Subcutaneous adipose tissue (tissue), 4 donors: ENCODE measurements around the gene DRAM1. TPM values are rescaled to one million over a fixed set of nuclear protein-coding genes. Genes with fewer than 3 reads are reported as not detected.

ENCODE experiments used
- total RNA-seq, 4 donors: library from RNA; depleted of rRNA; stranded (reverse); fragments of >200 nt; gene quantifications; one replicate each; pipeline ENCODE4 v1.1.0, GENCODE V29; 2016
- TF ChIP-seq, protein P1 (sequence below): fragments of 450-650 bp; IDR thresholded peaks from one replicate; pipeline ENCODE4 v1.5.1; 2016; ENCODE audit warnings: low read depth, mild to moderate bottlenecking, control low read depth, antibody characterized with exemption, moderate library complexity

The DRAM1 gene
- total RNA-seq, 4 donors from 2014 or later: 14.3 to 52.8 (median 34.4) TPM

DNA sequence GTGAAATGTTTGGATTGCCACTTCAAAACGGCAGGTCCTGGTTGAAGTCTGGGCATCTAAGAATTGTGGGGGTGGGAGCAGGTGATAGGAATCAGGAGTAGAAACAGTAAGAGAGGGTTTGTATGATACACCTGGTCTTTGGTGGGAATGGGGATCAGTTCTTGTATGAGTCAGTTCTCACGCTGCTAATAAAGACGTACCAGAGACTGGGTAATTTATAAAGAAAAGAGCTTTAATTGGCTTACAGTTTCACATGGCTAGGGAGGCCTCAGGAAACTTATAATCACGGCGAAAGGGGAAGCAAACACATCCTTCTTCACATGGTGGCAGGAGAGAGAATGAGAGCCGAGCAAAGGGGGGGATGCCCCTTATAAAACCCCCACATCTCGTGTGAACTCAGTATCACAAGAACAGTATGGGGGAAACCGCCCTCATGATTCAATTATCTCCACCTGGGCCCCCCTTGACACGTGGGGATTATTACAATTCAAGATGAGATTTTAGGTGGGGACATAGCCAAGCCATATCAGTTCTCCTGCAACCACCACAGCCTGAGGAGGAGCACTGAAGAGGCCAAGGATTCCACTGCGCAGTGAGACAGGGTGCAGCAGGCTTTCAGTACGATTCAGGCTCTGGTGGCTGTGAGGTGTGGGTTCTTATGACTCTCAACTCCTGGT lies 52.1 kb downstream of the DRAM1 start:
- TF ChIP-seq, protein P1, sequence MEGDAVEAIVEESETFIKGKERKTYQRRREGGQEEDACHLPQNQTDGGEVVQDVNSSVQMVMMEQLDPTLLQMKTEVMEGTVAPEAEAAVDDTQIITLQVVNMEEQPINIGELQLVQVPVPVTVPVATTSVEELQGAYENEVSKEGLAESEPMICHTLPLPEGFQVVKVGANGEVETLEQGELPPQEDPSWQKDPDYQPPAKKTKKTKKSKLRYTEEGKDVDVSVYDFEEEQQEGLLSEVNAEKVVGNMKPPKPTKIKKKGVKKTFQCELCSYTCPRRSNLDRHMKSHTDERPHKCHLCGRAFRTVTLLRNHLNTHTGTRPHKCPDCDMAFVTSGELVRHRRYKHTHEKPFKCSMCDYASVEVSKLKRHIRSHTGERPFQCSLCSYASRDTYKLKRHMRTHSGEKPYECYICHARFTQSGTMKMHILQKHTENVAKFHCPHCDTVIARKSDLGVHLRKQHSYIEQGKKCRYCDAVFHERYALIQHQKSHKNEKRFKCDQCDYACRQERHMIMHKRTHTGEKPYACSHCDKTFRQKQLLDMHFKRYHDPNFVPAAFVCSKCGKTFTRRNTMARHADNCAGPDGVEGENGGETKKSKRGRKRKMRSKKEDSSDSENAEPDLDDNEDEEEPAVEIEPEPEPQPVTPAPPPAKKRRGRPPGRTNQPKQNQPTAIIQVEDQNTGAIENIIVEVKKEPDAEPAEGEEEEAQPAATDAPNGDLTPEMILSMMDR: no peak

DNA sequence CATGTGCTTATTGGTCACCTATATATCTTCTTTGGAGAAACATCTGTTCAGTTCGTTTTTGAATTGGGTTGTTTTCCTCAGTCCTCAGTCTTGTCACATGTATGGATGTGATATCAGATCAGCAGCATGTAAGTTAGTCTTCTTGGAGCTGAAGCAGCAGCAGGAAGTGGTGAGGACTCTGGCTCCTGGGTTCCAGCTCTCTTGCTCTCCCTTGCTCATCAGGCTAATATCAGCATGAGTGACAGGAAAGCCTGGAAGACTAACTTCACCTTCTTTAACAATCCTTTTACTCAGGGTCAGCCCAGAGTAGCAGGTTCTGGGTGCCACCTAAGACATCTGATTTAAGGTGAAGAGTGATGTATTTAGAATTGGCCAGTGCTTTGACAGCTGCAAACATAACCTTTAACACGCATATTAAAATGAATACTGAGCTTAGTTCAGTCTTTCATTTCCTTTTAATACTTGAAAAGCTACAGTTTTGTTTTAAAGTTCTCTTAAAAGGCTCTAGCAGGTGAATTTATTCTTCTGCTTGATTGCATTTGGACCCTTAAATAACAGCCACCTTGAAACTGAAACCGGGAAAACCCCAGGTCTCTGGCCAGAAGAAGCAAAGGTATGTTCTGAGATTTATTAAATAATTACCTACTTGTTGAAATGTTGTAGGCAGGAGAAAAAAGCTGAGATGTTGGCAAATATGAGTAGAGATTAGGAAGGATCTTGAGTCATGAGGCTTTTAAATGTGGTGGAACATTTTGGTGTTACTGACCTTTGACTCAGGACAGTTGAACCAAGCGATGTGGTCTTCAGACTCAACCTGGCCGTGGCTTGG lies 54.3 kb downstream of the DRAM1 start:
- TF ChIP-seq, protein P1: no peak

DNA sequence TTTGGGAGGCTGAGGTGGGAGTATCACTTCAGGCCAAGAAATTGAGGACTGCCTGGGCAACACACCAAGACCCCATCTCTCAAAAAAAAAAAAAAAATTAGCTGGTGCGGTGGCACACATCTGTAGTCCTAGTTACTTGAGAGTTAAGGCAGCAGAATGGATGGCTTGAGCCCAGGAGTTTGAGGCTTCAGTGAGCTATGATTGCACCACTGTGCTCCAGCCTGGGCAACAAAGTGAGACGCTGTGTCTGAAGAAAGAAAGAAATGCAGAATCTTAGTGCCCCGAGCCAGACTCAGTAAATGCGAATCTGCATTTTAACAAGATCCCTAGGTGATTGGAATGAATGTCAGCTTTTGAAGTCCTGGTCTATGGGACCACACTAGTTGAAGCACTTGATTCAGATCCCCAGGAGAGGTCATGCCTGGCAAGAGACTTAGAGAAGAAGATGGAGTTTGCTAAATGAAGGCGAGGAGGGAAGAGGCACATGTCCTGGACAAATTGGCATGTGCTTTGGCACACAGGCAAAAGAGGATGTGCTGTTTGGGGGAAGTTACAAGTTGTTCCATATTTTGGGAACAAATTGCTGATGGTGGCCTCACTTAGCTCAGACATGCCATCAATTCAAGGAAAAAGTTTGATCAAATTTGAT lies 56.6 kb downstream of the DRAM1 start:
- TF ChIP-seq, protein P1: no peak

DNA sequence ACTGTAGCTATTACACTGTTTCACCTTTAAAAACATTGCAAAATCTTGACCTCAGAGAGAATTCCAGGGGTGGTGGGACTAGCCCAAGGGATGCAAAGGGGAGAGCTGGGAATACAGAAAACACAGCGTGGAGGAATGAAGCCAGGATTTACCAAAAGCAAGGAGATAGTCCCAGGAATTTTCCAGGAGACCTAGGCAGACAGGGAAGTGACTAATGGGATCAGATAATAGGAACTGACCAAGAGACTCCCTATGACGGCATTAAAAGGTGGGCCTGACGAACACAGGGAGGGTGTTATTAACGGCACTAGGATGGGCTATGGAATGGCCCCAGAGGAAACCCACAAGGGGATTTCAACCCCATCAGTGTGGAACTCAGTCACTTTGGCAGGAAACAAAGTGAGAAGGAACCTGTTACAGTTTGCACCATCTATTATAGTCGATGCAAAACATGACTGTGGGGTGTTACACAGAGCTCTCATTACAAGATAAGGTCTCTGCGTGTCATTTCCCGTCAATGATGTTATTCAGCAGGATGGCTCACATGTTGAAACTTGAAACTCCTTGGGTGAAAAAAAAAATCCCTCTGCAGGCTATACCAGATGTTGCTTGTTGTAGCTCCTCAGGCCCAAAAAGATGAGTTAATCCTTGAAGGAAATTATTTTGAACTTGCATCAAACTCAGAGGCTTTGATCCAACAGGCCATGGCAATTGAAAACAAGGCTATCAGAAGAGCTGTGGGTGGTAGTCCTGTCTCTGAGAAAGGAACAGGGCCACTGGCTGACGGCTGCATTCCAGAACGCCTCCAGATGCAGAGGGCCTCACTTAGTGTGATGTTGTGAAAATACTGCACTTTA lies 58.7 kb downstream of the DRAM1 start:
- TF ChIP-seq, protein P1: no peak

DNA sequence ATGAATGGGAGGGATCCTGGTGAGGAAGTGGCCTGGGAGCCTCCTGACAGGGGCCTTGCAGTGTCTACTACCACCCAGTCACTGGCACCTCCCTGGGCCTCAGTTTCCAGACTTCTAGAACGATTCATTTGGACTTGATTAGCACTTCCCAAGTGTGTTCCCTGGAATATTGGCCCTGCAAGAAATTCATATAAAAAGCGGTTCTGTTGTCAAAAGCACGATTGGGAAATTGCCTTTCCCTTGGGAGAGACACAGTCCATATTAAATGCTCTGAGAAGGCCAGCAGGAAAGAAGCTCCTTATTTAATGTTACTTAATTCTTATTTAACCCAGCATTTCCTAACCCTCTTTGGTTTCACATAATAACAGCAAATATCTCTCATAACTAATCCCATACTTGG lies 61.9 kb downstream of the DRAM1 start:
- TF ChIP-seq, protein P1: no peak

DNA sequence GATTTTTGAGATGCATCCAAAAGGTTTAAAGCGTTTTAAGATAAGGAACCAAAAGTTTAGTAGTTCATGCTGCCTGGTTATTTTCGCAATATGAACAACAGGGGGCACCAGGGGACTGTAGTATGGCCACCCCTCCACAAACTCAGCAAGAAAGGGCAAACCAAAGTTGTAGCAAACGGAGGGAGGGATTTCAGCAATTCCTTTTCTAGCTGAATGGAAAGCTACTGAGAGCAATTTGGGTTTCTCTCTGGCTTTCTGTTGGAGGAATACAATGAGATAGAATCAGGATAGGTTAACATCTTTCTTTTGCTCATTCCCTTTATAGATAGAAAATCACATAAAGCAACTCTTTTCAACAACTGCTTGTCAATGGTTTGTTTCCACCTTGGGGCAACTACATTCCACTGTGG lies 62.5 kb downstream of the DRAM1 start:
- TF ChIP-seq, protein P1: no peak
